Brain microvascular endothelial cell (primary cell): Measurements from ENCODE around the gene UBALD2.

Source experiments
- DNase-seq: peaks from one replicate; pipeline ENCODE4 v3.0.0-alpha.2; 2020
- H3K27ac ChIP-seq: fragments of 250-450 bp; sonication (Bioruptor Pico); 2 replicates; pipeline ENCODE4 v1.5.1; 2020; ENCODE audit warnings: mild to moderate bottlenecking, moderate library complexity
- H3K27me3 ChIP-seq: fragments of 250-450 bp; sonication (Bioruptor Pico); replicated peaks from 2 replicates; pipeline ENCODE4 v1.5.1; 2020; ENCODE audit warnings: mild to moderate bottlenecking
- H3K36me3 ChIP-seq: fragments of 250-450 bp; sonication (Bioruptor Pico); replicated peaks from 2 replicates; pipeline ENCODE4 v1.5.1; 2020; ENCODE audit warnings: mild to moderate bottlenecking
- H3K4me3 ChIP-seq: 2 replicates; pipeline ENCODE4 v1.5.1; 2011; ENCODE audit warnings: low read depth, mild to moderate bottlenecking, control low read depth, low read length, moderate library complexity
- in situ Hi-C: cut with HindIII; loops from 2 replicates; pipeline ENCODE4 v1.10.0; 2017; ENCODE audit warnings: low sequenced_read_pairs, low pct_ligation_motif_present
- TF ChIP-seq, protein P1 (sequence below): IDR thresholded peaks from 2 replicates; pipeline ENCODE4 v1.5.1; 2011; ENCODE audit warnings: low read depth, mild to moderate bottlenecking, moderate library complexity, low read length, control low read depth, inconsistent platforms; ENCODE audit errors: missing control alignments

Gene UBALD2

DNA sequence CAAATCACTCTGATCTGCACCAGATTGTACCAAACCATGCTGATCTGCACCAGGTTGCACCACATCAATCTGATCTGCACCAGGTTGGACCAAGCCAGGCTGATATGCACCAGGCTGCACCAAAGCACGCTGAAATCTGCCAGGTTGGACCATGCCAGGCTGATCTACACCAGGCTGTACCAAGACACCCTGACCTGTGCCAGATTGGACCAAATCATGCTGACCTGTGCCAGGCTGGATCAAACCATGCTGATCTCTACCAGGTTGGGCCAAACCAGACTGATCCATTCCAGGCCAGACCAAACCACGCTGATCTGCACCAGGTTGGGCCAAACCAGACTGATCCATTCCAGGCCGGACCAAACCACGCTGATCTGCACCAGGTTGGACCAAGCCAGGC, 27.4 kb downstream of the UBALD2 start:
- in situ Hi-C loops: no loop called here
- H3K4me3 ChIP-seq: no peak overlapping the region
- no peaks in the 10 kb centered on the region for H3K27me3 ChIP-seq
- H3K36me3 ChIP-seq: peaks cover 14% of the 10 kb centered on the region
- DNase-seq: no peak
- TF ChIP-seq, protein P1, sequence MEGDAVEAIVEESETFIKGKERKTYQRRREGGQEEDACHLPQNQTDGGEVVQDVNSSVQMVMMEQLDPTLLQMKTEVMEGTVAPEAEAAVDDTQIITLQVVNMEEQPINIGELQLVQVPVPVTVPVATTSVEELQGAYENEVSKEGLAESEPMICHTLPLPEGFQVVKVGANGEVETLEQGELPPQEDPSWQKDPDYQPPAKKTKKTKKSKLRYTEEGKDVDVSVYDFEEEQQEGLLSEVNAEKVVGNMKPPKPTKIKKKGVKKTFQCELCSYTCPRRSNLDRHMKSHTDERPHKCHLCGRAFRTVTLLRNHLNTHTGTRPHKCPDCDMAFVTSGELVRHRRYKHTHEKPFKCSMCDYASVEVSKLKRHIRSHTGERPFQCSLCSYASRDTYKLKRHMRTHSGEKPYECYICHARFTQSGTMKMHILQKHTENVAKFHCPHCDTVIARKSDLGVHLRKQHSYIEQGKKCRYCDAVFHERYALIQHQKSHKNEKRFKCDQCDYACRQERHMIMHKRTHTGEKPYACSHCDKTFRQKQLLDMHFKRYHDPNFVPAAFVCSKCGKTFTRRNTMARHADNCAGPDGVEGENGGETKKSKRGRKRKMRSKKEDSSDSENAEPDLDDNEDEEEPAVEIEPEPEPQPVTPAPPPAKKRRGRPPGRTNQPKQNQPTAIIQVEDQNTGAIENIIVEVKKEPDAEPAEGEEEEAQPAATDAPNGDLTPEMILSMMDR: no peak
- no peak overlapping the region for H3K27ac ChIP-seq

DNA sequence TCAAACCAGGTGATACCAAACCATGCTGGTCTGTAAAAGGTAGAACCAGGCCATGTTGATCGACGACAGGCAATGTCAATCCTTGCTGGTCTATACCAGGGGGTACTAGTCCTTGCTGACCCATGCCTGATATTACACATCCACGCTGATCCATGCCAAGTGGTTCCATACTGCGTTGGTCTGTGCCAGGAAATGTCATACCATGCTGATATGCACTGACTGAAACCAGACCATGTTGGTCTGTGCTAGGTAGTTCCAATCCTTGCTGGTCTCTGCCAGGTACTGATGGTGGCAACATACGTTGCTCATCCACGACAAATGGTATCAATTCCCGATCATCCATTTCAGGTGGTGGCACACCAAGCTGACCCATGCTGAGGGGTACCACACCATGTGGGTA, 28.0 kb downstream of the UBALD2 start:
- Histone ChIP-seq H3K27ac (no peak overlapping the region), H3K36me3 (peaks cover 14% of the 10 kb centered on the region), H3K4me3 (no peak overlapping the region), H3K27me3 (no peaks in the 10 kb centered on the region)
- in situ Hi-C loops: no loop called here
- TF ChIP-seq, protein P1: no peak
- DNase-seq: no peak

DNA sequence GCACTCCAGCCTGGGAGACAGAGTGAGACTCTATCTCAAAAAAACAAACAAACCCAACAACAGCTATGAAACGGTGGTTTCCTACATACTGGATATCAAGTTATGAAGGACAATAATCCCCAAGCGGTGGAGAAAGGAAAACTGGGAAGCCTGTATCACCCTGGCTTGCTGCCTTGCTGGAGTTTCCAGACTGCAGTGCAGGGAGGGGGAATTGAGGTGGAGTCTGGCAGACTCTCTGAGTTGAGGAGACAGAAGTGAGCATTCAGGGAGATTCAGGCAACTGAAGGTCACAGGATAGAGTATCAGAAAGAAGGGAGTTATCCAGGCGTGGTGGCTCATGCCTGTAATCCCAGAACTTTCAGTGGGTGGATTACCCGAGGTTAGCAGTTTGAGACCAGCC, 31.0 kb downstream of the UBALD2 start:
- TF ChIP-seq, protein P1: no peak
- Histone ChIP-seq H3K27me3 (no peaks in the 10 kb centered on the region), H3K36me3 (peaks cover 10% of the 10 kb centered on the region), H3K27ac (no peak overlapping the region), H3K4me3 (no peak overlapping the region)
- in situ Hi-C loops: no loop called here
- DNase-seq: no peak

DNA sequence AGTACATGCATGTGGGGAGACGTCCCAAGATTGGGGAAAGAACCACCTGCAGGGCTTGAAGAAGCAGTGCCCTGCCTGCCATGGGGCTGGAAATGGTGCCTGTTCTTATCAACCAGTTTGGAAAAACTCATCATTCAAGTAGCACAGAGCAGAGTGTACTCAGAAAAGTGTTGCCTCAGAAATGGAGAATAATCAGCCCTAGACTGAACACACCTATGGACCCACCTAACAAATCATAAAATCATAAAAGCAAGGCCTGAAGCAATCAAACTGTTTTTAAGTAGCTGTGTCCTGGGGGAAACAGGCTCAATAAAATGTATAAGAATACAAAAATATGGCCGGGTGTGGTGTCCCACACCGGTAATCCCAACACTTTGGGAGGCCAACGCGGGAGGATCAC, 31.7 kb downstream of the UBALD2 start:
- no peak overlapping the region for H3K4me3 ChIP-seq
- H3K27ac ChIP-seq: no peak overlapping the region
- TF ChIP-seq, protein P1: no peak
- no peaks in the 10 kb centered on the region for H3K27me3 ChIP-seq
- peaks cover 7% of the 10 kb centered on the region for H3K36me3 ChIP-seq
- in situ Hi-C loops: no loop called here
- DNase-seq: no peak

DNA sequence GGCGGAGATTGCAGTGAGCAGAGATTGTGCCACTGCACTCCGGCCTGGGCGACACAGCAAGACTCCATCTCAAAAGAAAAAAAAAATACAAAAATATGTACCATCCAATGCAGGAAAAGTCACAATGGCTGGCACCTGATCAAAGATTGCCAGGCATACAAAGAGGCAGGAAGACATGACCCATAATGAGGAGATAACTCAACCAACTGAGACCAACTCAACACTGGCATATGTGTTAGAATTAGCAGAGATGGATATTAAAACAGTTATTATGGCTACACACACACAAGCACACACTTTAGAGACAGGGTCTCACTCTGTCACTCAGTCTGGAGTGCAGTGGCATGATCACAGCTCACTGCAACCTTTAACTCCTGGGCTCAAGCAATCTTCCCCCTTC, 32.3 kb downstream of the UBALD2 start:
- no peak overlapping the region for H3K4me3 ChIP-seq
- no peak overlapping the region for H3K27ac ChIP-seq
- H3K36me3 ChIP-seq: peaks cover 7% of the 10 kb centered on the region
- no peak for DNase-seq
- in situ Hi-C loops: no loop called here
- no peaks in the 10 kb centered on the region for H3K27me3 ChIP-seq
- TF ChIP-seq, protein P1: no peak
